Caco-2 (cell line): ENCODE results near the gene ADIG. TPM values are rescaled to one million over a fixed set of nuclear protein-coding genes. Genes with fewer than 3 reads are reported as not detected.

ENCODE experiments used
- BruUV-seq: library from RNA; stranded (reverse); fragments of 400-500 nt; replicated peaks from 2 replicates; lab custom pipeline; 2021; lab: Mats Ljungman, UMichigan
- CTCF ChIA-PET: fragments of 300-600 bp; sonication (Branson Sonifier 250); formaldehyde crosslinking; loops from one replicate; lab custom pipeline; 2022; ENCODE audit warnings: antibody characterized with exemption; lab: Charles Lee
- POLR2A ChIA-PET: fragments of 300-600 bp; sonication (Branson Sonifier 250); formaldehyde crosslinking; loops from one replicate; lab custom pipeline; 2022; ENCODE audit warnings: antibody characterized with exemption; lab: Charles Lee
- DNase-seq, 2 experiments: peaks; one replicate each; pipeline versions ENCODE4 v3.0.0 to v3.0.0-alpha.2; 2020 to 2022
- H3K27me3 ChIP-seq: replicated peaks from 2 replicates; pipeline ENCODE4 v1.6.0; 2011; ENCODE audit warnings: low read length; ENCODE audit not compliant: control insufficient read depth, insufficient read depth
- H3K36me3 ChIP-seq: 2 replicates; pipeline ENCODE4 v1.5.1; 2011; ENCODE audit warnings: low read length; ENCODE audit not compliant: control insufficient read depth, insufficient read depth
- H3K4me1 ChIP-seq: fragments of 250-450 bp; sonication (Bioruptor Pico); 2 replicates; pipeline ENCODE4 v1.5.1; 2020; ENCODE audit warnings: mild to moderate bottlenecking
- H3K4me3 ChIP-seq: 2 replicates; pipeline ENCODE4 v1.5.1; 2011; ENCODE audit warnings: low read depth, mild to moderate bottlenecking, control low read depth, low read length
- H3K9me3 ChIP-seq: fragments of 250-450 bp; sonication (Bioruptor Pico); 2 replicates; pipeline ENCODE4 v1.5.1; 2020; ENCODE audit warnings: mild to moderate bottlenecking, moderate library complexity
- H3K27ac Mint-ChIP-seq: one replicate; pipeline ENCODE4 v1.8.0; 2022; ENCODE audit warnings: mixed read lengths; ENCODE audit not compliant: unreplicated experiment
- H3K27me3 Mint-ChIP-seq: one replicate; pipeline ENCODE4 v1.8.0; 2022; ENCODE audit warnings: mixed read lengths; ENCODE audit not compliant: insufficient read depth, unreplicated experiment
- H3K36me3 Mint-ChIP-seq: one replicate; pipeline ENCODE4 v1.8.0; 2022; ENCODE audit warnings: mild to moderate bottlenecking, mixed read lengths; ENCODE audit not compliant: insufficient read depth, unreplicated experiment
- H3K4me1 Mint-ChIP-seq: one replicate; pipeline ENCODE4 v1.8.0; 2022; ENCODE audit warnings: low read depth, mixed read lengths; ENCODE audit not compliant: unreplicated experiment
- H3K4me3 Mint-ChIP-seq: one replicate; pipeline ENCODE4 v1.8.0; 2022; ENCODE audit warnings: mild to moderate bottlenecking, moderate library complexity, mixed read lengths; ENCODE audit not compliant: unreplicated experiment
- H3K9me3 Mint-ChIP-seq: one replicate; pipeline ENCODE4 v1.8.0; 2022; ENCODE audit warnings: mixed read lengths; ENCODE audit not compliant: unreplicated experiment
- intact Hi-C: fragments of 100-400 bp; cut with micrococcal nuclease; formaldehyde crosslinking; loops from one replicate; pipeline ENCODE4 v1.10.0; 2022; ENCODE audit not compliant: unreplicated experiment
- total RNA-seq: library from RNA; stranded (reverse); gene quantifications from 2 replicates; pipeline ENCODE4 v1.2.3, GENCODE V29; 2022
- TF ChIP-seq, protein P1 (sequence below), 2 experiments: fragments of 200-600 bp in 1 of 2; IDR thresholded peaks; 1 replicate in 1 of 2; 2 replicates in 1 of 2; pipeline versions ENCODE4 v1.5.1 to v1.8.0; 2011 to 2022; ENCODE audit warnings: antibody characterized with exemption in 1 of 2, control low read depth in 1 of 2, inconsistent platforms in 1 of 2, low read depth in 1 of 2, low read length in 1 of 2, mild to moderate bottlenecking in 1 of 2, moderate library complexity in 1 of 2; ENCODE audit not compliant: insufficient read depth in 1 of 2, severe bottlenecking in 1 of 2, unreplicated experiment in 1 of 2

ADIG gene
- total RNA-seq, 1 experiment from 2014 or later: not detected

DNA sequence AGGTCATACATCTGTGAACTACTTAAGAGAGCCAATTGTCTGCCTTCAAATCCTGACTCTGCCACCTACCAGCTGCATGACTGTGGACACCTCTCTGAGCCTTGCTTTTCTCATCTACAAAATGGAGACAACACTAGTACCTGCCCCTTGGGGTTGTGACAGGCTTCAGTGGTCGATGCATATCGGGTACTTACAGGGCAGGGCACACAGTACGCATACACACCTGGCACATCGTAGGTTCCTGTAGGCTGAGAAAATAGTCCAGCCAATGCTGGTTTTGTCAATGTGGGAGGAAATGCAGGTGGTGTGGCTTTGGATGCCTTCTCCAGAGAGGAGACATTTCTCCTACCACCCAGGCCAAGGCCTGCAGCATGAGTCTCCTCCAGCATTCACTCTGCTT lies 2.3 kb downstream of the ADIG start:
- CTCF ChIA-PET: no interaction called here
- Mint-ChIP-seq H3K27ac (no peak overlapping the region), H3K4me3 (no peak overlapping the region), H3K36me3 (peaks cover 9% of the 10 kb centered on the region), H3K9me3 (no peaks in the 10 kb centered on the region), H3K4me1 (no peaks in the 10 kb centered on the region), H3K27me3 (no peaks in the 10 kb centered on the region)
- TF ChIP-seq, protein P1, sequence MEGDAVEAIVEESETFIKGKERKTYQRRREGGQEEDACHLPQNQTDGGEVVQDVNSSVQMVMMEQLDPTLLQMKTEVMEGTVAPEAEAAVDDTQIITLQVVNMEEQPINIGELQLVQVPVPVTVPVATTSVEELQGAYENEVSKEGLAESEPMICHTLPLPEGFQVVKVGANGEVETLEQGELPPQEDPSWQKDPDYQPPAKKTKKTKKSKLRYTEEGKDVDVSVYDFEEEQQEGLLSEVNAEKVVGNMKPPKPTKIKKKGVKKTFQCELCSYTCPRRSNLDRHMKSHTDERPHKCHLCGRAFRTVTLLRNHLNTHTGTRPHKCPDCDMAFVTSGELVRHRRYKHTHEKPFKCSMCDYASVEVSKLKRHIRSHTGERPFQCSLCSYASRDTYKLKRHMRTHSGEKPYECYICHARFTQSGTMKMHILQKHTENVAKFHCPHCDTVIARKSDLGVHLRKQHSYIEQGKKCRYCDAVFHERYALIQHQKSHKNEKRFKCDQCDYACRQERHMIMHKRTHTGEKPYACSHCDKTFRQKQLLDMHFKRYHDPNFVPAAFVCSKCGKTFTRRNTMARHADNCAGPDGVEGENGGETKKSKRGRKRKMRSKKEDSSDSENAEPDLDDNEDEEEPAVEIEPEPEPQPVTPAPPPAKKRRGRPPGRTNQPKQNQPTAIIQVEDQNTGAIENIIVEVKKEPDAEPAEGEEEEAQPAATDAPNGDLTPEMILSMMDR (IDR thresholded peaks at IDR 0.05; ENCODE audit: insufficient read depth in 1 of 2, low read depth in 1 of 2, low read length in 1 of 2, severe bottlenecking in 1 of 2, unreplicated experiment in 1 of 2): no peak
- peaks cover 1% of the 10 kb centered on the region; the same call in 1 of the 2 replicates for H3K27me3 ChIP-seq
- no peak overlapping the region for H3K4me3 ChIP-seq
- no peaks in the 10 kb centered on the region for H3K4me1 ChIP-seq
- no TSS peak for BruUV-seq
- DNase-seq: no peak
- H3K36me3 ChIP-seq: no peaks in the 10 kb centered on the region
- intact Hi-C loops: no loop called here
- POLR2A ChIA-PET: no interaction called here
- H3K9me3 ChIP-seq: no peaks in the 10 kb centered on the region

DNA sequence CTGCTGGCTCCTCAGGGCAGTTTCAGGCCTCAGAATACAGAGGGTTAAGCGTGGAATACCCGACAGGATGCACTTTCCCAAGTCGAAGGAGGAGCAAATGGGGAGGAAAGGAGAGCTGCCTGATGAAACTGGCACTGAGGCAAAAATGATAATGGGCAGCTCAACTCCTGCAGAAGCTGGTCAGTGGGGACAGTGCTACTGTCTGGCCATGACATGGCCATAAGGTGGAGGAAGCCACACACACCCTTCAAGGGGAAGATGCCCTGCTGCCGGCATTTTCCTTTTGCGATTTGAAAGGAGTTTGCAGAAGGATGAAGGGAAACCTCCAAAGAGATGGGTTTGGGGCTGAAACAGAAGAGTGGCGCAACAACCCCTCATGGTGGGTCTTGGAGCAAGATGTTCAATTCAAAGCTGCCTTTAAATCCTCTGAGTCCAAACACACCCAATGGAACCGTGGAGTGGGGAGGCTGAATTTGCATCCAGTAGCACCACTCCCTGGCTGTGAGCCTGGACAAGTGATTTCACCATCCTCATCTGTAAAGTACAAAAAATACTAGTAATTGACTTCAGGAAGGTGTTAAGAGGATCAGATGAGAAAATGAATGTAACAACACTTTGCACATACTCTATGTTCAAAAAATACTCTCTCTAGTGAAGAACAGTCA lies 3.2 kb downstream of the ADIG start:
- ChIA-PET CTCF (no interaction called here), POLR2A (no interaction called here)
- Mint-ChIP-seq H3K27me3 (no peaks in the 10 kb centered on the region), H3K36me3 (peaks cover 9% of the 10 kb centered on the region), H3K4me1 (no peaks in the 10 kb centered on the region), H3K4me3 (no peak overlapping the region), H3K27ac (no peak overlapping the region), H3K9me3 (no peaks in the 10 kb centered on the region)
- TF ChIP-seq, protein P1 (IDR thresholded peaks at IDR 0.05; ENCODE audit: insufficient read depth in 1 of 2, low read depth in 1 of 2, low read length in 1 of 2, severe bottlenecking in 1 of 2, unreplicated experiment in 1 of 2): no peak
- H3K9me3 ChIP-seq: no peaks in the 10 kb centered on the region
- DNase-seq: no peak
- no TSS peak for BruUV-seq
- no peak overlapping the region for H3K4me3 ChIP-seq
- no peaks in the 10 kb centered on the region for H3K4me1 ChIP-seq
- peaks cover 1% of the 10 kb centered on the region; the same call in 1 of the 2 replicates for H3K27me3 ChIP-seq
- intact Hi-C loops: no loop called here
- H3K36me3 ChIP-seq: no peaks in the 10 kb centered on the region

DNA sequence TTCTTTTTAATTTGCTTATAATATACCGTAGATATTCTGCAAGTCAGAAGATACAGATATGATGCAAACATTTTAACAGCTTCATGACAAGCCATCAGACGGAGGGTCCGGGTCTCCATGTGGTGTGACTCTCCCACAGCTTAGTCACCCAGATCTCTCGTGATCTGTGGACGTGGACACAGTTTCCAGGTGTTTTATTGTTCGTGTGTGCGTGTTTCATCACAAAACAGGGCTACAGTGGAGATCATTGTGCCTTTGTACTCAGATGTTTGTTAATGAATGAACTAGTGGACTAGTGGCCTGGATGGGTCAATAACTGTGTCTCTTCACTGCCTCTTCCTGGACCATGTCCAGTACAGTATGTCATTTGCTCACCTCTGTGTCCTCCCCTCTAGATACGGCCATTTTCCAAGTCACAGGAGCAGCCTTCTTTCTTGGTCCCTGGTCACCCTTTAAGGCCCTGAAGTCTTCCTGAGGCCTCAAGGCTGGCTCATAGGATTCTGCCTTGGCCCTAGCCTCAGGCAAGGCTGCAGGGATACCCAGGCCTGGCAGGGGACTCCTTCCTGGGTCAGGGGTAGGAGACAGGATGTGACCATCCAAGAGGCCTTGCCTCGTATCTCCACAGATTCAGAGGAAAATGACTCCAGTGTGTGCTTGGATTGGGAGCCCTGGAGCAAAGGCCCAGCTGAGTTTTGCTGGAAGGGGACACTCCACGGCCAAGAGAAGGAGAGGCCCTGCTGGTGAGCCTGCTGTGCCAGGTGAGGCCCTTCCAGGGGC lies 4.6 kb downstream of the ADIG start:
- H3K27ac Mint-ChIP-seq: no peak overlapping the region
- no peak for DNase-seq
- H3K4me3 Mint-ChIP-seq: no peak overlapping the region
- H3K36me3 Mint-ChIP-seq: no peaks in the 10 kb centered on the region
- no TSS peak for BruUV-seq
- intact Hi-C loops: no loop called here
- Histone ChIP-seq H3K27me3 (peaks cover 1% of the 10 kb centered on the region; the same call in 1 of the 2 replicates), H3K9me3 (no peaks in the 10 kb centered on the region), H3K36me3 (no peaks in the 10 kb centered on the region), H3K4me1 (no peaks in the 10 kb centered on the region), H3K4me3 (no peak overlapping the region)
- ChIA-PET POLR2A (no interaction called here), CTCF (no interaction called here)
- H3K4me1 Mint-ChIP-seq: no peaks in the 10 kb centered on the region
- H3K9me3 Mint-ChIP-seq: no peaks in the 10 kb centered on the region
- H3K27me3 Mint-ChIP-seq: no peaks in the 10 kb centered on the region
- TF ChIP-seq, protein P1 (IDR thresholded peaks at IDR 0.05; ENCODE audit: insufficient read depth in 1 of 2, low read depth in 1 of 2, low read length in 1 of 2, severe bottlenecking in 1 of 2, unreplicated experiment in 1 of 2): no peak
